HepG2 (cell line): ENCODE measurements around the gene ENDOD1. TPM values are rescaled to one million over a fixed set of nuclear protein-coding genes. Genes with fewer than 3 reads are reported as not detected.

Experiments
- ATAC-seq: fragments of 200-7000 bp; cut with Tn5 transposase; 3 replicates; pipeline ENCODE4 v1.9.1; 2020; ENCODE audit warnings: mild to moderate bottlenecking, moderate library complexity
- BruUV-seq: library from RNA; stranded (reverse); fragments of 400-500 nt; replicated peaks from 2 replicates; lab custom pipeline; 2021; lab: Mats Ljungman, UMichigan
- CTCF ChIA-PET: fragments of 300-600 bp; formaldehyde crosslinking; extraction: SDS; loops from one replicate; lab custom pipeline; 2021; ENCODE audit warnings: low total read pairs, inconsistent platforms, low intra/inter-chr PET ratio; lab: Yijun Ruan, JAX
- POLR2A ChIA-PET: fragments of 350-600 bp; sonication (Branson Sonifier 250); formaldehyde crosslinking; loops from one replicate; lab custom pipeline; 2020; ENCODE audit warnings: antibody characterized with exemption, inconsistent platforms; lab: Yijun Ruan, JAX
- DNase-seq: peaks from one replicate; pipeline ENCODE4 v3.0.0-alpha.2; 2015; ENCODE audit warnings: low spot score
- FAIRE-seq: peaks from 3 replicates; lab custom pipeline; 2011; peaks lifted over from hg19 to GRCh38; lab: Jason Lieb, UNC
- H2AFZ ChIP-seq: one replicate; pipeline ENCODE4 v1.6.1; 2011; ENCODE audit warnings: low read length, inconsistent platforms
- H3K27ac ChIP-seq: fragments of 300-600 bp; 3 replicates; pipeline ENCODE4 v1.8.0; 2011; ENCODE audit warnings: mixed run types, mild to moderate bottlenecking, mixed read lengths, low read length, inconsistent platforms; ENCODE audit not compliant: insufficient read depth; ENCODE audit errors: extremely low read length
- H3K27me3 ChIP-seq, 2 experiments: fragments of 200-600 bp in 1 of 2; 2 replicates in 1 of 2; 3 replicates in 1 of 2; pipeline versions ENCODE4 v1.6.0 to v1.8.0; 2011; ENCODE audit warnings: low read length in 2 of 2, mild to moderate bottlenecking in 2 of 2, moderate library complexity in 2 of 2, inconsistent platforms in 1 of 2; ENCODE audit not compliant: insufficient read depth in 2 of 2, control insufficient read depth in 1 of 2
- H3K36me3 ChIP-seq, 2 experiments: fragments of 200-600 bp in 1 of 2; replicated peaks in 1 of 2; 2 replicates in 1 of 2; 3 replicates in 1 of 2; pipeline versions ENCODE4 v1.5.1 to v1.8.0; 2011; ENCODE audit warnings: low read length in 2 of 2, inconsistent platforms in 1 of 2; ENCODE audit not compliant: insufficient read depth in 2 of 2, control insufficient read depth in 1 of 2
- H3K4me1 ChIP-seq: 2 replicates; pipeline ENCODE4 v1.5.1; 2012; ENCODE audit warnings: low read length, inconsistent platforms; ENCODE audit not compliant: insufficient read depth
- H3K4me2 ChIP-seq: 2 replicates; pipeline ENCODE4 v1.6.0; 2011; ENCODE audit warnings: low read depth, low read length, inconsistent platforms
- H3K4me3 ChIP-seq, 3 experiments: fragments of 200-600 bp in 1 of 3; sonication (generic), shearing (Covaris generic) in 1 of 3; replicated peaks in 1 of 3; 2 replicates each; pipeline ENCODE4 v1.5.1; 2011 to 2016; ENCODE audit warnings: low read length in 3 of 3, inconsistent platforms in 2 of 3, low read depth in 2 of 3, mild to moderate bottlenecking in 2 of 3, control low read depth in 1 of 3, mixed read lengths in 1 of 3; ENCODE audit not compliant: insufficient read depth in 1 of 3
- H3K79me2 ChIP-seq: one replicate; pipeline ENCODE4 v1.6.1; 2011; ENCODE audit warnings: low read length, inconsistent platforms; ENCODE audit not compliant: insufficient read depth
- H3K9ac ChIP-seq: 2 replicates; pipeline ENCODE4 v1.6.0; 2011; ENCODE audit warnings: mild to moderate bottlenecking, low read depth, low read length, inconsistent platforms; ENCODE audit not compliant: insufficient read depth
- H3K9me3 ChIP-seq: 2 replicates; pipeline ENCODE4 v1.5.1; 2012; ENCODE audit warnings: mild to moderate bottlenecking, low read length
- H4K20me1 ChIP-seq: 2 replicates; pipeline ENCODE4 v1.6.0; 2011; ENCODE audit warnings: inconsistent platforms, mild to moderate bottlenecking, low read length, moderate library complexity; ENCODE audit not compliant: insufficient read depth
- ATF7 ChIP-seq, 2 experiments: fragments of 450-650 bp in 1 of 2; sonication (generic) in 1 of 2; formaldehyde crosslinking in 1 of 2; IDR thresholded peaks; 2 replicates each; pipeline versions ENCODE4 v1.4.0 to v1.6.1; 2016 to 2020; ENCODE audit warnings: antibody characterized with exemption in 1 of 2, mild to moderate bottlenecking in 1 of 2, missing genetic modification reagents in 1 of 2
- CREB1 ChIP-seq, 2 experiments: fragments of 450-650 bp in 1 of 2; IDR thresholded peaks; 2 replicates each; pipeline ENCODE4 v1.6.1; 2016 to 2017; ENCODE audit warnings: control low read depth in 1 of 2, mild to moderate bottlenecking in 1 of 2, missing compliant biosample characterization in 1 of 2, missing genetic modification characterization in 1 of 2
- TBX2 ChIP-seq: sonication (generic); formaldehyde crosslinking; IDR thresholded peaks from 2 replicates; pipeline ENCODE4 v1.5.0; 2020; ENCODE audit warnings: missing genetic modification reagents, mild to moderate bottlenecking, borderline replicate concordance
- ZNF30 ChIP-seq: sonication (generic); formaldehyde crosslinking; IDR thresholded peaks from 2 replicates; pipeline ENCODE4 v1.5.0; 2020; ENCODE audit warnings: mild to moderate bottlenecking, missing genetic modification reagents
- ZNF816 ChIP-seq: sonication (generic); formaldehyde crosslinking; IDR thresholded peaks from 2 replicates; pipeline ENCODE4 v1.8.0; 2022; ENCODE audit warnings: missing genetic modification reagents, mild to moderate bottlenecking, borderline replicate concordance
- WGBS: methylation state at CpG from one replicate; pipeline ENCODE4 v1.1.6; 2017; ENCODE audit warnings: low lambda C conversion rate; 5-methylcytosine and 5-hydroxymethylcytosine counted together
- in situ Hi-C: cut with HindIII; loops from 2 replicates; pipeline ENCODE4 v1.10.0; 2017; ENCODE audit warnings: low pct_unique_long_range_greater_than_20kb; ENCODE audit not compliant: extremely low pct_ligation_motif_present
- intact Hi-C: fragments of 100-400 bp; cut with micrococcal nuclease; formaldehyde crosslinking; loops from one replicate; pipeline ENCODE4 v1.10.0; 2022; ENCODE audit not compliant: unreplicated experiment
- polyA plus RNA-seq, 8 experiments: library from polyadenylated mRNA; depleted of rRNA in 3 of 8; stranded (reverse) in 7 of 8; unstranded in 1 of 8; fragments of >200 nt; fragmentation: Illumina TruSeq in 4 of 8; extraction: Trizol in 4 of 8; gene quantifications; 2 replicates each; pipeline versions ENCODE4 v1.2.1 to v1.2.3, GENCODE V29; 2011 to 2016; ENCODE audit warnings: low read depth in 4 of 8, missing spikeins in 1 of 8, mixed read lengths in 1 of 8; ENCODE audit not compliant: insufficient read depth in 1 of 8
- total RNA-seq, 5 experiments: library from RNA; depleted of rRNA; stranded (reverse); fragments of >200 nt; fragmentation: Illumina TruSeq; extraction: Trizol; gene quantifications; 2 replicates each; pipeline ENCODE4 v1.2.3, GENCODE V29; 2016; ENCODE audit warnings: low read depth in 1 of 5
- TF ChIP-seq, protein P1 (sequence below): sonication (generic); formaldehyde crosslinking; IDR thresholded peaks from 2 replicates; pipeline ENCODE4 v1.4.0; 2020; ENCODE audit warnings: missing genetic modification reagents, mild to moderate bottlenecking, borderline replicate concordance

Gene ENDOD1
- total and polyA plus RNA-seq, 2 of the 13 experiments (the other 11 are each of a cell fraction or from before 2014, with no cell fraction given) = 2.0 to 6.8 TPM

DNA sequence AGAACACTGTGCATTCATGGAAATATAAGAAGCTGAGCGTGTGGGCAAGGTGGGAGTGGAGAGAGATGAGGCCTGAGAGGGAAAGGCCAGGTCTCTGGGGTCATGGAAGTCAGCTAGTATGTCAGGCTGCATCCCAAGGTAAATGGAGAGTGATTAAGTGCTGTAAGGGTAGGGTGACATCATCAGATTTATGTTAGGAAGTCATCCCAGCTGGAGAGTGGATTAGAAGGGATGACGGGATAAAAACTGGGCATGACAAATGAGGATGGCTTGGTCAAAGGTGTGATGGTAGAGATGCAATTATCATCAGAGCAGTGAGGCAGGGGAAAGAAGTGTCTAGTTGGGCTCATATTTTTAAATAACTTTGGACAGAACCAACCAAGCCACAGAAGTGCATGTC, 3.5 kb upstream of the ENDOD1 start:
- WGBS = 16% methylated on average over 2 of the region's 2 CpGs

More for the DNA sequence above, 3.5 kb upstream of the ENDOD1 start:
- TF ChIP-seq ZNF816 = no peak
- TF ChIP-seq TBX2 (CRISPR knock-in tag) = no peak
- TF ChIP-seq, protein P1, sequence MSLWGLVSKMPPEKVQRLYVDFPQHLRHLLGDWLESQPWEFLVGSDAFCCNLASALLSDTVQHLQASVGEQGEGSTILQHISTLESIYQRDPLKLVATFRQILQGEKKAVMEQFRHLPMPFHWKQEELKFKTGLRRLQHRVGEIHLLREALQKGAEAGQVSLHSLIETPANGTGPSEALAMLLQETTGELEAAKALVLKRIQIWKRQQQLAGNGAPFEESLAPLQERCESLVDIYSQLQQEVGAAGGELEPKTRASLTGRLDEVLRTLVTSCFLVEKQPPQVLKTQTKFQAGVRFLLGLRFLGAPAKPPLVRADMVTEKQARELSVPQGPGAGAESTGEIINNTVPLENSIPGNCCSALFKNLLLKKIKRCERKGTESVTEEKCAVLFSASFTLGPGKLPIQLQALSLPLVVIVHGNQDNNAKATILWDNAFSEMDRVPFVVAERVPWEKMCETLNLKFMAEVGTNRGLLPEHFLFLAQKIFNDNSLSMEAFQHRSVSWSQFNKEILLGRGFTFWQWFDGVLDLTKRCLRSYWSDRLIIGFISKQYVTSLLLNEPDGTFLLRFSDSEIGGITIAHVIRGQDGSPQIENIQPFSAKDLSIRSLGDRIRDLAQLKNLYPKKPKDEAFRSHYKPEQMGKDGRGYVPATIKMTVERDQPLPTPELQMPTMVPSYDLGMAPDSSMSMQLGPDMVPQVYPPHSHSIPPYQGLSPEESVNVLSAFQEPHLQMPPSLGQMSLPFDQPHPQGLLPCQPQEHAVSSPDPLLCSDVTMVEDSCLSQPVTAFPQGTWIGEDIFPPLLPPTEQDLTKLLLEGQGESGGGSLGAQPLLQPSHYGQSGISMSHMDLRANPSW = no peak
- no peak for TF ChIP-seq ZNF30
- TF ChIP-seq CREB1 (IDR thresholded peaks at IDR 0.05) = peak; percentile 64
- no peak for TF ChIP-seq CREB1 (CRISPR knock-in tag; IDR thresholded peaks at IDR 0.05)
- peak; percentile 70 for TF ChIP-seq ATF7 (IDR thresholded peaks at IDR 0.05)
- no peak for TF ChIP-seq ATF7 (CRISPR knock-in tag; IDR thresholded peaks at IDR 0.05)
- H3K27ac ChIP-seq = no peak overlapping the region
- DNase-seq (no peak), ATAC-seq (no peak), FAIRE-seq (no peak)
- no peaks in the 10 kb centered on the region for H3K36me3 ChIP-seq
- in situ Hi-C loops (loop anchor here (25.0 kb wide), 1 partner anchor 151 kb away; the partner anchor contains the start of gene SESN3), intact Hi-C loops (no loop called here)
- H3K9ac ChIP-seq = no peak overlapping the region
- ChIA-PET POLR2A (no interaction called here), CTCF (no interaction called here)
- no peaks in the 10 kb centered on the region for H3K9me3 ChIP-seq
- H3K79me2 ChIP-seq = no peaks in the 10 kb centered on the region
- H3K4me2 ChIP-seq = no peak overlapping the region
- H2AFZ ChIP-seq = no peak overlapping the region
- no peaks in the 10 kb centered on the region for H4K20me1 ChIP-seq
- H3K4me1 ChIP-seq = peaks cover 17% of the 10 kb centered on the region
- H3K4me3 ChIP-seq = no peak overlapping the region
- H3K27me3 ChIP-seq = 0 out of 5 replicates have a peak, but pooled peaks cover 1 to 2% of the 10 kb centered on the region in 2 experiments
- no TSS peak for BruUV-seq
